Embryonic facial prominence (tissue), 1 donor: ENCODE results near the gene AXDND1.
"Not testable (repeated sequence)": the region's sequence is repeated elsewhere in the genome, so short reads cannot be mapped to it uniquely, and the experiment has no call there.

Source experiments
- DNase-seq: peaks from one replicate; pipeline ENCODE4 v3.0.0-alpha.2; 2016; ENCODE audit errors: extremely low spot score

AXDND1 gene

GRCh38 chr1:179369751-179370341, 4.1 kb downstream of the AXDND1 start:
- peak; percentile 69 for DNase-seq

GRCh38 chr1:179372160-179372559, 6.4 kb downstream of the AXDND1 start:
- DNase-seq, result no peak

GRCh38 chr1:179376223-179376622, 10.5 kb downstream of the AXDND1 start:
- DNase-seq, result no peak

- DNase-seq, result no peak
Measured at GRCh38 chr1:179380299-179380698, 14.5 kb downstream of the AXDND1 start.

GRCh38 chr1:179384027-179384426, 18.3 kb downstream of the AXDND1 start:
- DNase-seq, result no peak

- no peak for DNase-seq
Measured at GRCh38 chr1:179385510-179385909, 19.7 kb downstream of the AXDND1 start.

GRCh38 chr1:179393721-179394120, 27.9 kb downstream of the AXDND1 start:
- no peak for DNase-seq

GRCh38 chr1:179399399-179399798, 33.6 kb downstream of the AXDND1 start:
- not testable (repeated sequence) for DNase-seq

- not testable (repeated sequence) for DNase-seq
Measured at GRCh38 chr1:179417760-179418159, 52.0 kb downstream of the AXDND1 start.

GRCh38 chr1:179418706-179419105, 52.9 kb downstream of the AXDND1 start:
- not testable (repeated sequence) for DNase-seq

- DNase-seq, result no peak
Measured at GRCh38 chr1:179424610-179425009, 58.8 kb downstream of the AXDND1 start.

- no peak for DNase-seq
Measured at GRCh38 chr1:179425186-179425585, 59.4 kb downstream of the AXDND1 start.

GRCh38 chr1:179437171-179437570, 71.4 kb downstream of the AXDND1 start:
- no peak for DNase-seq

- not testable (repeated sequence) for DNase-seq
Measured at GRCh38 chr1:179439646-179440045, 73.9 kb downstream of the AXDND1 start.

GRCh38 chr1:179440301-179440700, 74.5 kb downstream of the AXDND1 start:
- DNase-seq, result not testable (repeated sequence)

GRCh38 chr1:179440971-179441370, 75.2 kb downstream of the AXDND1 start:
- DNase-seq, result no peak

GRCh38 chr1:179441501-179441900, 75.7 kb downstream of the AXDND1 start:
- DNase-seq, result no peak

GRCh38 chr1:179442846-179443245, 77.1 kb downstream of the AXDND1 start:
- DNase-seq, result not testable (repeated sequence)

GRCh38 chr1:179445593-179445992, 79.8 kb downstream of the AXDND1 start:
- no peak for DNase-seq

GRCh38 chr1:179447489-179447888, 81.7 kb downstream of the AXDND1 start:
- DNase-seq, result no peak

- DNase-seq, result no peak
Measured at GRCh38 chr1:179448437-179449149, 82.8 kb downstream of the AXDND1 start.

- DNase-seq, result not testable (repeated sequence)
Measured at GRCh38 chr1:179459606-179460206, 93.9 kb downstream of the AXDND1 start.

- DNase-seq, result not testable (repeated sequence)
Measured at GRCh38 chr1:179465661-179466060, 99.9 kb downstream of the AXDND1 start.
